ENCODE measurements around the gene CAMSAP2.
A peak's percentile ranks its signal among the peaks of the same experiment; 100 is the strongest.

Gene CAMSAP2

GRCh38 chr1:200738327-200738948 is at the start of gene CAMSAP2:
Gene CAMSAP2 (plus strand): TSS chr1:200738893. CDS start chr1:200739828, 935 bp downstream.
- Mint-ChIP-seq H3K9me3 (no peaks in the 10 kb centered on the region), H3K27ac (peak within 1 kb of the TSS; percentile 89), H3K4me1 (peaks cover 53% of the 10 kb centered on the region), H3K36me3 (ENCODE audit: low read depth) (no peaks in the 10 kb centered on the region), H3K27me3 (peaks cover 13% of the 10 kb centered on the region), H3K4me3 (peak within 1 kb of the TSS; percentile 88)
- DNase-seq, result peak; percentile 66
- peak; percentile 31 for ATAC-seq

- DNase-seq (no peak), ATAC-seq (no peak)
- Mint-ChIP-seq H3K27ac (no peak overlapping the region), H3K4me1 (no peaks in the 10 kb centered on the region), H3K36me3 (ENCODE audit: low read depth) (no peaks in the 10 kb centered on the region), H3K9me3 (no peaks in the 10 kb centered on the region), H3K27me3 (peaks cover 6% of the 10 kb centered on the region), H3K4me3 (no peak overlapping the region)
These were observed 46.4 kb upstream of the CAMSAP2 start for GRCh38 chr1:200692316-200692715.

GRCh38 chr1:200693327-200693726 is 45.4 kb upstream of the CAMSAP2 start:
- ATAC-seq (no peak), DNase-seq (no peak)
- peaks cover 2% of the 10 kb centered on the region for H3K27me3 Mint-ChIP-seq
- no peaks in the 10 kb centered on the region for H3K36me3 Mint-ChIP-seq (ENCODE audit: low read depth)
- H3K27ac Mint-ChIP-seq, result no peak overlapping the region
- H3K9me3 Mint-ChIP-seq, result no peaks in the 10 kb centered on the region
- no peak overlapping the region for H3K4me3 Mint-ChIP-seq
- no peaks in the 10 kb centered on the region for H3K4me1 Mint-ChIP-seq

- no peak overlapping the region for H3K27ac Mint-ChIP-seq
- no peak for DNase-seq
- H3K9me3 Mint-ChIP-seq, result no peaks in the 10 kb centered on the region
- peaks cover 4% of the 10 kb centered on the region for H3K27me3 Mint-ChIP-seq
- no peak for ATAC-seq
- H3K4me1 Mint-ChIP-seq, result no peaks in the 10 kb centered on the region
- no peak overlapping the region for H3K4me3 Mint-ChIP-seq
- H3K36me3 Mint-ChIP-seq (ENCODE audit: low read depth), result no peaks in the 10 kb centered on the region
These were observed 44.0 kb upstream of the CAMSAP2 start for GRCh38 chr1:200694738-200695137.

GRCh38 chr1:200699871-200700270 is 38.8 kb upstream of the CAMSAP2 start:
- DNase-seq (no peak), ATAC-seq (no peak)
- H3K4me1 Mint-ChIP-seq, result no peaks in the 10 kb centered on the region
- H3K27ac Mint-ChIP-seq, result no peak overlapping the region
- no peaks in the 10 kb centered on the region for H3K9me3 Mint-ChIP-seq
- no peak overlapping the region for H3K4me3 Mint-ChIP-seq
- no peaks in the 10 kb centered on the region for H3K36me3 Mint-ChIP-seq (ENCODE audit: low read depth)
- H3K27me3 Mint-ChIP-seq, result peaks cover 3% of the 10 kb centered on the region

GRCh38 chr1:200704986-200705500 is 33.6 kb upstream of the CAMSAP2 start:
- Mint-ChIP-seq H3K4me3 (no peak overlapping the region), H3K9me3 (no peaks in the 10 kb centered on the region), H3K4me1 (no peaks in the 10 kb centered on the region), H3K27ac (no peak overlapping the region), H3K36me3 (ENCODE audit: low read depth) (no peaks in the 10 kb centered on the region), H3K27me3 (no peaks in the 10 kb centered on the region)
- DNase-seq (no peak), ATAC-seq (no peak)

- H3K9me3 Mint-ChIP-seq, result no peaks in the 10 kb centered on the region
- no peaks in the 10 kb centered on the region for H3K27me3 Mint-ChIP-seq
- ATAC-seq, result no peak
- H3K27ac Mint-ChIP-seq, result no peak overlapping the region
- DNase-seq, result no peak
- H3K4me1 Mint-ChIP-seq, result no peaks in the 10 kb centered on the region
- no peaks in the 10 kb centered on the region for H3K36me3 Mint-ChIP-seq (ENCODE audit: low read depth)
- H3K4me3 Mint-ChIP-seq, result no peak overlapping the region
These were observed 32.4 kb upstream of the CAMSAP2 start for GRCh38 chr1:200706111-200706814.

GRCh38 chr1:200707116-200707515 is 31.6 kb upstream of the CAMSAP2 start:
- Mint-ChIP-seq H3K9me3 (no peaks in the 10 kb centered on the region), H3K4me3 (no peak overlapping the region), H3K27ac (no peak overlapping the region), H3K27me3 (no peaks in the 10 kb centered on the region), H3K4me1 (no peaks in the 10 kb centered on the region), H3K36me3 (ENCODE audit: low read depth) (no peaks in the 10 kb centered on the region)
- DNase-seq (no peak), ATAC-seq (no peak)

GRCh38 chr1:200708161-200708560 is 30.5 kb upstream of the CAMSAP2 start:
- DNase-seq (no peak), ATAC-seq (no peak)
- Mint-ChIP-seq H3K27ac (no peak overlapping the region), H3K27me3 (no peaks in the 10 kb centered on the region), H3K4me1 (no peaks in the 10 kb centered on the region), H3K4me3 (no peak overlapping the region), H3K36me3 (ENCODE audit: low read depth) (no peaks in the 10 kb centered on the region), H3K9me3 (no peaks in the 10 kb centered on the region)

GRCh38 chr1:200708769-200709168 is 29.9 kb upstream of the CAMSAP2 start:
- H3K27me3 Mint-ChIP-seq, result no peaks in the 10 kb centered on the region
- H3K27ac Mint-ChIP-seq, result no peak overlapping the region
- no peaks in the 10 kb centered on the region for H3K4me1 Mint-ChIP-seq
- ATAC-seq, result no peak
- H3K4me3 Mint-ChIP-seq, result no peak overlapping the region
- no peak for DNase-seq
- no peaks in the 10 kb centered on the region for H3K36me3 Mint-ChIP-seq (ENCODE audit: low read depth)
- no peaks in the 10 kb centered on the region for H3K9me3 Mint-ChIP-seq

- DNase-seq (no peak), ATAC-seq (no peak)
- no peaks in the 10 kb centered on the region for H3K27me3 Mint-ChIP-seq
- no peaks in the 10 kb centered on the region for H3K9me3 Mint-ChIP-seq
- no peaks in the 10 kb centered on the region for H3K4me1 Mint-ChIP-seq
- no peak overlapping the region for H3K4me3 Mint-ChIP-seq
- H3K27ac Mint-ChIP-seq, result no peak overlapping the region
- no peaks in the 10 kb centered on the region for H3K36me3 Mint-ChIP-seq (ENCODE audit: low read depth)
These were observed 28.5 kb upstream of the CAMSAP2 start for GRCh38 chr1:200710166-200710565.

GRCh38 chr1:200714504-200715187 is 24.0 kb upstream of the CAMSAP2 start:
- DNase-seq, result no peak
- H3K36me3 Mint-ChIP-seq (ENCODE audit: low read depth), result no peaks in the 10 kb centered on the region
- no peak overlapping the region for H3K27ac Mint-ChIP-seq
- no peak for ATAC-seq
- no peak overlapping the region for H3K4me3 Mint-ChIP-seq
- no peaks in the 10 kb centered on the region for H3K9me3 Mint-ChIP-seq
- H3K4me1 Mint-ChIP-seq, result no peaks in the 10 kb centered on the region
- peaks cover 6% of the 10 kb centered on the region for H3K27me3 Mint-ChIP-seq

GRCh38 chr1:200720199-200720598 is 18.5 kb upstream of the CAMSAP2 start:
- Mint-ChIP-seq H3K27ac (no peak overlapping the region), H3K4me3 (no peak overlapping the region), H3K9me3 (no peaks in the 10 kb centered on the region), H3K4me1 (no peaks in the 10 kb centered on the region), H3K27me3 (peaks cover 6% of the 10 kb centered on the region), H3K36me3 (ENCODE audit: low read depth) (no peaks in the 10 kb centered on the region)
- no peak for ATAC-seq
- no peak for DNase-seq

GRCh38 chr1:200724064-200724463 is 14.6 kb upstream of the CAMSAP2 start:
- DNase-seq, result no peak
- no peak for ATAC-seq

GRCh38 chr1:200727257-200727656 is 11.4 kb upstream of the CAMSAP2 start:
- DNase-seq, result no peak
- no peak overlapping the region for H3K27ac Mint-ChIP-seq
- H3K4me3 Mint-ChIP-seq, result no peak overlapping the region
- peaks cover 4% of the 10 kb centered on the region for H3K27me3 Mint-ChIP-seq
- no peaks in the 10 kb centered on the region for H3K9me3 Mint-ChIP-seq
- no peaks in the 10 kb centered on the region for H3K36me3 Mint-ChIP-seq (ENCODE audit: low read depth)
- no peak for ATAC-seq
- peaks cover 8% of the 10 kb centered on the region for H3K4me1 Mint-ChIP-seq

More at GRCh38 chr1:200724064-200724463, 14.6 kb upstream of the CAMSAP2 start:
- H3K4me1 Mint-ChIP-seq, result no peaks in the 10 kb centered on the region
- no peaks in the 10 kb centered on the region for H3K36me3 Mint-ChIP-seq (ENCODE audit: low read depth)
- no peaks in the 10 kb centered on the region for H3K27me3 Mint-ChIP-seq
- H3K4me3 Mint-ChIP-seq, result no peak overlapping the region
- no peaks in the 10 kb centered on the region for H3K9me3 Mint-ChIP-seq
- no peak overlapping the region for H3K27ac Mint-ChIP-seq
